ENCODE results near the gene MINDY3.

DNA sequence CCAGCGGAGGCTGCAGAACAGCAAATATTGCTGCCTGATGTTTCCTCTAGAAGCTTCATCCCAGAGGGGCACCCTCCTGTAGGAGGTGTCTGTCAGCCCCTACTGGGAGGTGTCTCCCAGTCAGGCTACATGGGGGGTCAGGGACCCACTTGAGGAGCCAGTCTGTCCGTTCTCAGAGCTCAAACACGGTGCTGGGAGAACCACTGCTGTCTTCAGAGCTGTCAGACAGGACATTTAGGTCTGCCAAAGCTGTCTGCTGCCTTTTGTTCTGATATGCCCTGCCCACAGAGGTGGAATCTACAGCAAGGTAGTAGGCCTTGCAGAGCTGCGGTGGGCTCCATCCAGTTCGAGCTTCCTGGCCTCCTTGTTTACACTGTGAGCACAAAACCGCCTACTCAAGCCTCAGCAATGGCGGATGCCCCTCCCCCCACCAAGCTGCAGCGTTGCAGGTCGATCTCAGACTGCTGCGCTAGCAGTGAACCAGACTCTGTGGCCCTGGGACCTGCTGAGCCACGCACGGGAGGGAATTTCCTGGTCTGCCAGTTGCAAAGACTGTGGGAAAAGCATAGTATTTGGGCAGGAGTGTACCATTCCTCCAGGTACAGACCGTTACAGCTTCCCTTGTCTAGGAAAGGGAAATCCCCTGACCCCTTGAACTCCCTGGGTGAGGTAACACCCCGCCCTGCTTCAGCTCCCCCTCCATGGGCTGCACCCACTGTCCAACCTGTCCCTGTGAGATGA is 17.7 kb upstream of the MINDY3 start:
- TF ChIP-seq, protein P1, sequence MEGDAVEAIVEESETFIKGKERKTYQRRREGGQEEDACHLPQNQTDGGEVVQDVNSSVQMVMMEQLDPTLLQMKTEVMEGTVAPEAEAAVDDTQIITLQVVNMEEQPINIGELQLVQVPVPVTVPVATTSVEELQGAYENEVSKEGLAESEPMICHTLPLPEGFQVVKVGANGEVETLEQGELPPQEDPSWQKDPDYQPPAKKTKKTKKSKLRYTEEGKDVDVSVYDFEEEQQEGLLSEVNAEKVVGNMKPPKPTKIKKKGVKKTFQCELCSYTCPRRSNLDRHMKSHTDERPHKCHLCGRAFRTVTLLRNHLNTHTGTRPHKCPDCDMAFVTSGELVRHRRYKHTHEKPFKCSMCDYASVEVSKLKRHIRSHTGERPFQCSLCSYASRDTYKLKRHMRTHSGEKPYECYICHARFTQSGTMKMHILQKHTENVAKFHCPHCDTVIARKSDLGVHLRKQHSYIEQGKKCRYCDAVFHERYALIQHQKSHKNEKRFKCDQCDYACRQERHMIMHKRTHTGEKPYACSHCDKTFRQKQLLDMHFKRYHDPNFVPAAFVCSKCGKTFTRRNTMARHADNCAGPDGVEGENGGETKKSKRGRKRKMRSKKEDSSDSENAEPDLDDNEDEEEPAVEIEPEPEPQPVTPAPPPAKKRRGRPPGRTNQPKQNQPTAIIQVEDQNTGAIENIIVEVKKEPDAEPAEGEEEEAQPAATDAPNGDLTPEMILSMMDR (IDR thresholded peaks at IDR 0.05): no peak
- TF ChIP-seq POLR2A (IDR thresholded peaks at IDR 0.05): no peak
